Middle frontal gyrus (tissue), 1 donor: Measurements from ENCODE around the gene RAB7A.

Experiments used
- DNase-seq: peaks from one replicate; pipeline ENCODE4 v3.0.0-alpha.2; 2015; ENCODE audit warnings: low spot score; ENCODE audit errors: extremely low spot score

RAB7A gene

GRCh38 chr3:128787256-128788253 lies 61.6 kb downstream of the RAB7A start:
- DNase-seq: no peak

- no peak for DNase-seq
Observed at GRCh38 chr3:128788268-128788869, 62.4 kb downstream of the RAB7A start.

GRCh38 chr3:128794067-128794768 lies 68.2 kb downstream of the RAB7A start:
- DNase-seq: no peak

- no peak for DNase-seq
Observed at GRCh38 chr3:128794770-128795649, 69.0 kb downstream of the RAB7A start.

- no peak for DNase-seq
Observed at GRCh38 chr3:128799653-128800052, 73.7 kb downstream of the RAB7A start.

GRCh38 chr3:128800241-128801187 lies 74.5 kb downstream of the RAB7A start:
- no peak for DNase-seq

- DNase-seq: no peak
Observed at GRCh38 chr3:128801779-128802380, 75.9 kb downstream of the RAB7A start.

- DNase-seq: no peak
Observed at GRCh38 chr3:128803307-128803706, 77.3 kb downstream of the RAB7A start.

GRCh38 chr3:128804017-128804810 lies 78.2 kb downstream of the RAB7A start:
- DNase-seq: no peak

GRCh38 chr3:128804811-128805155 lies 78.8 kb downstream of the RAB7A start:
- no peak for DNase-seq

GRCh38 chr3:128805772-128806171 lies 79.8 kb downstream of the RAB7A start:
- DNase-seq: no peak

- DNase-seq: no peak
Observed at GRCh38 chr3:128806588-128806987, 80.6 kb downstream of the RAB7A start.

- DNase-seq: no peak
Observed at GRCh38 chr3:128807186-128807830, 81.3 kb downstream of the RAB7A start.

- DNase-seq: no peak
Observed at GRCh38 chr3:128808672-128809071, 82.7 kb downstream of the RAB7A start.

GRCh38 chr3:128813097-128813496 lies 87.1 kb downstream of the RAB7A start:
- DNase-seq: no peak

GRCh38 chr3:128814060-128814459 lies 88.1 kb downstream of the RAB7A start:
- no peak for DNase-seq

GRCh38 chr3:128814519-128815317 lies 88.7 kb downstream of the RAB7A start:
- no peak for DNase-seq
